OCI-LY1 (cell line): Measurements from ENCODE around the gene SLC26A8.

Source experiments
- H2AFZ ChIP-seq: fragments of 200-600 bp; sonication (generic), shearing (Covaris generic); 2 replicates; pipeline ENCODE4 v1.6.0; 2014; ENCODE audit warnings: antibody characterized with exemption, mild to moderate bottlenecking, low read length
- H3F3A ChIP-seq: fragments of 200-600 bp; sonication (generic), shearing (Covaris generic); 2 replicates; pipeline ENCODE4 v1.6.0; 2014; ENCODE audit warnings: mild to moderate bottlenecking, antibody characterized with exemption, low read length, moderate library complexity; ENCODE audit not compliant: insufficient read depth
- H3K27ac ChIP-seq: fragments of 200-600 bp; sonication (generic); 2 replicates; pipeline ENCODE4 v1.5.1; 2014; ENCODE audit warnings: low read length, mixed run types, mild to moderate bottlenecking, low read depth; ENCODE audit not compliant: poor library complexity, severe bottlenecking
- H3K27me3 ChIP-seq: fragments of 200-600 bp; sonication (generic); 2 replicates; pipeline ENCODE4 v1.6.0; 2014; ENCODE audit warnings: antibody characterized with exemption, mild to moderate bottlenecking, low read length, moderate library complexity; ENCODE audit not compliant: insufficient read depth
- H3K36me3 ChIP-seq: fragments of 200-600 bp; sonication (generic); 2 replicates; pipeline ENCODE4 v1.6.1; 2014; ENCODE audit warnings: mild to moderate bottlenecking, antibody characterized with exemption, low read length, moderate library complexity, mixed read lengths; ENCODE audit not compliant: insufficient read depth
- H3K4me1 ChIP-seq: fragments of 200-600 bp; sonication (generic); 2 replicates; pipeline ENCODE4 v1.5.1; 2014; ENCODE audit warnings: mild to moderate bottlenecking, low read length, moderate library complexity; ENCODE audit not compliant: insufficient read depth, severe bottlenecking
- H3K4me2 ChIP-seq: fragments of 200-600 bp; sonication (generic), shearing (Covaris generic); 2 replicates; pipeline ENCODE4 v1.6.1; 2014; ENCODE audit warnings: low read length
- H3K4me3 ChIP-seq: fragments of 200-600 bp; sonication (generic); 2 replicates; pipeline ENCODE4 v1.5.1; 2014; ENCODE audit warnings: low read length, low read depth, mild to moderate bottlenecking, mixed read lengths; ENCODE audit not compliant: poor library complexity, severe bottlenecking
- H3K79me2 ChIP-seq: fragments of 200-600 bp; shearing (Covaris generic); 2 replicates; pipeline ENCODE4 v1.6.1; 2016; ENCODE audit warnings: mixed run types, low read length, mixed read lengths; ENCODE audit not compliant: insufficient read depth
- H3K9ac ChIP-seq: fragments of 200-600 bp; sonication (generic), shearing (Covaris generic); 2 replicates; pipeline ENCODE4 v1.6.1; 2014; ENCODE audit warnings: mild to moderate bottlenecking, low read length, mixed read lengths
- H3K9me2 ChIP-seq: fragments of 200-600 bp; sonication (generic), shearing (Covaris generic); 2 replicates; pipeline ENCODE4 v1.6.1; 2014; ENCODE audit warnings: low read depth, mild to moderate bottlenecking, low read length, mixed read lengths
- H3K9me3 ChIP-seq: fragments of 200-600 bp; shearing (Covaris generic); 2 replicates; pipeline ENCODE4 v1.6.1; 2014; ENCODE audit warnings: low read length, mixed read lengths
- H4K20me1 ChIP-seq: fragments of 200-600 bp; sonication (generic), shearing (Covaris generic); 2 replicates; pipeline ENCODE4 v1.6.0; 2016; ENCODE audit warnings: mild to moderate bottlenecking, low read length; ENCODE audit not compliant: insufficient read depth
- EZH2 ChIP-seq: fragments of 200-600 bp; sonication (generic), shearing (Covaris generic); IDR thresholded peaks from 2 replicates; pipeline ENCODE4 v1.8.0; 2017; ENCODE audit warnings: borderline replicate concordance, mixed run types, mild to moderate bottlenecking, antibody characterized with exemption, low read length, moderate library complexity, mixed read lengths
- TF ChIP-seq, protein P1 (sequence below): fragments of 200-600 bp; sonication (generic), shearing (Covaris generic); IDR thresholded peaks from 2 replicates; pipeline ENCODE4 v1.5.1; 2017; ENCODE audit warnings: mild to moderate bottlenecking, antibody characterized with exemption, low read length, moderate library complexity, mixed read lengths

Gene SLC26A8

GRCh38 chr6:35931120-35931561 lies 93.3 kb downstream of the SLC26A8 start:
- no peaks in the 10 kb centered on the region for H3K4me1 ChIP-seq
- no peak for TF ChIP-seq EZH2
- TF ChIP-seq, protein P1, sequence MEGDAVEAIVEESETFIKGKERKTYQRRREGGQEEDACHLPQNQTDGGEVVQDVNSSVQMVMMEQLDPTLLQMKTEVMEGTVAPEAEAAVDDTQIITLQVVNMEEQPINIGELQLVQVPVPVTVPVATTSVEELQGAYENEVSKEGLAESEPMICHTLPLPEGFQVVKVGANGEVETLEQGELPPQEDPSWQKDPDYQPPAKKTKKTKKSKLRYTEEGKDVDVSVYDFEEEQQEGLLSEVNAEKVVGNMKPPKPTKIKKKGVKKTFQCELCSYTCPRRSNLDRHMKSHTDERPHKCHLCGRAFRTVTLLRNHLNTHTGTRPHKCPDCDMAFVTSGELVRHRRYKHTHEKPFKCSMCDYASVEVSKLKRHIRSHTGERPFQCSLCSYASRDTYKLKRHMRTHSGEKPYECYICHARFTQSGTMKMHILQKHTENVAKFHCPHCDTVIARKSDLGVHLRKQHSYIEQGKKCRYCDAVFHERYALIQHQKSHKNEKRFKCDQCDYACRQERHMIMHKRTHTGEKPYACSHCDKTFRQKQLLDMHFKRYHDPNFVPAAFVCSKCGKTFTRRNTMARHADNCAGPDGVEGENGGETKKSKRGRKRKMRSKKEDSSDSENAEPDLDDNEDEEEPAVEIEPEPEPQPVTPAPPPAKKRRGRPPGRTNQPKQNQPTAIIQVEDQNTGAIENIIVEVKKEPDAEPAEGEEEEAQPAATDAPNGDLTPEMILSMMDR = no peak
- no peaks in the 10 kb centered on the region for H3K9me2 ChIP-seq
- H3K27ac ChIP-seq = no peak overlapping the region
- H3K27me3 ChIP-seq = no peaks in the 10 kb centered on the region
- no peaks in the 10 kb centered on the region for H3K36me3 ChIP-seq
- no peak overlapping the region for H3K9ac ChIP-seq
- H3K9me3 ChIP-seq = no peaks in the 10 kb centered on the region
- H2AFZ ChIP-seq = no peak overlapping the region
- H3F3A ChIP-seq = no peaks in the 10 kb centered on the region
- no peak overlapping the region for H3K4me3 ChIP-seq
- H3K4me2 ChIP-seq = no peak overlapping the region
- no peaks in the 10 kb centered on the region for H4K20me1 ChIP-seq
- no peaks in the 10 kb centered on the region for H3K79me2 ChIP-seq

DNA sequence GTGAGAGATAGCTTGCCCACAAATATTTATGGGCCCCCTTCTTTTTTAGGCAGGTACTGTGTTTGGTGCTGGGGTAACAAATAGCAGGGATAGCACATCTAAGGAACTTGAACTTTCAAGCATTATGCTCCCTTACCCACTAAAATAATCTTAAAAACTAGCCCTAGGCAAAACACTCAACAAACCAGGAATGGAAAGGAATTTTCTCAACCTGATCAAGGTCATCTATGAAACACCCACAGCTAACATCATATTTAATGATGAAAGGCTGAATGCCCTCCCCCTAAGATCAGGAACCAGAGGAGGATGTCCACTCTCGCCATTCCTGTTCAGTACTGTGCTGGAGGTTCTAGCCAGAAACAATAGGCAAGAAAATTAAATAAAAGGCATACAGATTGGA lies 94.8 kb downstream of the SLC26A8 start:
- H3K9me3 ChIP-seq = no peaks in the 10 kb centered on the region
- H3K27me3 ChIP-seq = no peaks in the 10 kb centered on the region
- H3K4me1 ChIP-seq = no peaks in the 10 kb centered on the region
- H4K20me1 ChIP-seq = no peaks in the 10 kb centered on the region
- TF ChIP-seq EZH2 = no peak
- TF ChIP-seq, protein P1 = no peak
- no peak overlapping the region for H3K27ac ChIP-seq
- no peaks in the 10 kb centered on the region for H3K36me3 ChIP-seq
- H3K9ac ChIP-seq = no peak overlapping the region
- no peaks in the 10 kb centered on the region for H3K79me2 ChIP-seq
- H3K4me3 ChIP-seq = no peak overlapping the region
- H3F3A ChIP-seq = no peaks in the 10 kb centered on the region
- no peak overlapping the region for H3K4me2 ChIP-seq
- no peaks in the 10 kb centered on the region for H3K9me2 ChIP-seq
- no peak overlapping the region for H2AFZ ChIP-seq

- peaks cover 12% of the 10 kb centered on the region for H3K4me1 ChIP-seq
- H3F3A ChIP-seq = no peaks in the 10 kb centered on the region
- no peak overlapping the region for H3K9ac ChIP-seq
- no peaks in the 10 kb centered on the region for H3K9me2 ChIP-seq
- no peak overlapping the region for H3K27ac ChIP-seq
- no peaks in the 10 kb centered on the region for H3K36me3 ChIP-seq
- no peaks in the 10 kb centered on the region for H3K79me2 ChIP-seq
- H2AFZ ChIP-seq = no peak overlapping the region
- H3K9me3 ChIP-seq = no peaks in the 10 kb centered on the region
- H3K4me3 ChIP-seq = no peak overlapping the region
- no peak overlapping the region for H3K4me2 ChIP-seq
- no peaks in the 10 kb centered on the region for H3K27me3 ChIP-seq
- TF ChIP-seq, protein P1 = no peak
- no peak for TF ChIP-seq EZH2
- H4K20me1 ChIP-seq = no peaks in the 10 kb centered on the region
Measured at GRCh38 chr6:35926509-35927215, 97.8 kb downstream of the SLC26A8 start.
